Keratinocyte (primary cell): ENCODE data around the gene TNFSF10. TPM values are rescaled to one million over a fixed set of nuclear protein-coding genes. Genes with fewer than 3 reads are reported as not detected.

Experiments used
- DNase-seq: peaks from one replicate; pipeline ENCODE4 v3.0.0-alpha.2; 2011; ENCODE audit warnings: low read depth, missing footprints, low spot score
- FAIRE-seq: peaks from 2 replicates; lab custom pipeline; 2011; peaks lifted over from hg19 to GRCh38; lab: Jason Lieb, UNC
- H2AFZ ChIP-seq: 2 replicates; pipeline ENCODE4 v1.6.0; 2012; ENCODE audit warnings: low read length, control low read depth, inconsistent platforms; ENCODE audit not compliant: control insufficient read depth
- H3K27ac ChIP-seq: 2 replicates; pipeline ENCODE4 v1.5.1; 2011; ENCODE audit warnings: low read length; ENCODE audit not compliant: control insufficient read depth, insufficient read depth
- H3K27me3 ChIP-seq: 3 replicates; pipeline ENCODE4 v1.6.0; 2011; ENCODE audit warnings: low read length; ENCODE audit not compliant: control insufficient read depth, insufficient read depth; ENCODE audit errors: extremely low read depth
- H3K36me3 ChIP-seq, 2 experiments: 2 replicates in 1 of 2; 3 replicates in 1 of 2; pipeline ENCODE4 v1.5.1; 2011; ENCODE audit warnings: low read length in 2 of 2, mild to moderate bottlenecking in 1 of 2; ENCODE audit not compliant: control insufficient read depth in 2 of 2, insufficient read depth in 2 of 2; ENCODE audit errors: extremely low read depth in 1 of 2
- H3K4me1 ChIP-seq: 3 replicates; pipeline ENCODE4 v1.5.1; 2011; ENCODE audit warnings: low read length; ENCODE audit not compliant: control insufficient read depth, insufficient read depth; ENCODE audit errors: extremely low read depth
- H3K4me2 ChIP-seq: 3 replicates; pipeline ENCODE4 v1.6.0; 2011; ENCODE audit warnings: low read depth, low read length; ENCODE audit not compliant: control insufficient read depth, insufficient read depth; ENCODE audit errors: extremely low read depth
- H3K4me3 ChIP-seq, 3 experiments: fragments of 200-600 bp in 1 of 3; sonication (generic) in 1 of 3; 2 replicates in 2 of 3; 3 replicates in 1 of 3; pipeline ENCODE4 v1.5.1; 2011 to 2016; ENCODE audit warnings: low read length in 3 of 3, mild to moderate bottlenecking in 3 of 3, control low read depth in 2 of 3, inconsistent platforms in 1 of 3, low read depth in 1 of 3, mixed read lengths in 1 of 3, mixed run types in 1 of 3, moderate library complexity in 1 of 3; ENCODE audit not compliant: control insufficient read depth in 2 of 3, insufficient read depth in 2 of 3; ENCODE audit errors: extremely low read depth in 1 of 3
- H3K79me2 ChIP-seq: 2 replicates; pipeline ENCODE4 v1.6.0; 2012; ENCODE audit warnings: low read length; ENCODE audit not compliant: control insufficient read depth, insufficient read depth
- H3K9ac ChIP-seq: 3 replicates; pipeline ENCODE4 v1.6.0; 2011; ENCODE audit warnings: low read length; ENCODE audit not compliant: control insufficient read depth, insufficient read depth; ENCODE audit errors: extremely low read depth
- H3K9me1 ChIP-seq: 3 replicates; pipeline ENCODE4 v1.6.0; 2011; ENCODE audit warnings: low read length; ENCODE audit not compliant: control insufficient read depth, insufficient read depth; ENCODE audit errors: extremely low read depth
- H3K9me3 ChIP-seq: 2 replicates; pipeline ENCODE4 v1.5.1; 2012; ENCODE audit warnings: low read depth, low read length; ENCODE audit not compliant: control insufficient read depth
- H4K20me1 ChIP-seq: 3 replicates; pipeline ENCODE4 v1.6.0; 2011; ENCODE audit warnings: low read length; ENCODE audit not compliant: control insufficient read depth, insufficient read depth; ENCODE audit errors: extremely low read depth
- EZH2 ChIP-seq: IDR thresholded peaks from one replicate; pipeline ENCODE4 v1.6.1; 2012; ENCODE audit warnings: inconsistent platforms, mild to moderate bottlenecking, low read length, moderate library complexity
- dilution Hi-C: fragments of 300-500 bp; cut with MboI; formaldehyde crosslinking; loops from one replicate; pipeline ENCODE4 v1.7.0; 2020; ENCODE audit warnings: low sequenced_read_pairs; ENCODE audit not compliant: extremely low pct_ligation_motif_present
- polyA plus RNA-seq, 5 experiments: library from polyadenylated mRNA; depleted of rRNA in 3 of 5; stranded (reverse) in 3 of 5; stranded (forward) in 1 of 5; unstranded in 1 of 5; fragments of >200 nt; gene quantifications; 1 replicate in 1 of 5; 2 replicates in 3 of 5; 3 replicates in 1 of 5; pipeline versions ENCODE4 v1.2.1 to v1.2.3, GENCODE V29; 2011 to 2012; ENCODE audit warnings: missing spikeins in 2 of 5, low read depth in 1 of 5, low replicate concordance in 1 of 5
- TF ChIP-seq, protein P1 (sequence below), 3 experiments: IDR thresholded peaks in 1 of 3; conservative IDR thresholded peaks in 1 of 3; optimal IDR thresholded peaks in 1 of 3; 2 replicates in 2 of 3; 3 replicates in 1 of 3; pipeline versions ENCODE3 to v1.5.1; 2011; ENCODE audit warnings: low read length in 3 of 3, mild to moderate bottlenecking in 3 of 3, moderate library complexity in 2 of 3, control low read depth in 1 of 3, inconsistent platforms in 1 of 3; ENCODE audit not compliant: insufficient read depth in 2 of 3; ENCODE audit errors: extremely low read depth in 1 of 3

Gene TNFSF10
- polyA plus RNA-seq, 1 donor (not counting 4 experiments of a cell fraction or from before 2014, with no cell fraction given) = 21.7 TPM

DNA sequence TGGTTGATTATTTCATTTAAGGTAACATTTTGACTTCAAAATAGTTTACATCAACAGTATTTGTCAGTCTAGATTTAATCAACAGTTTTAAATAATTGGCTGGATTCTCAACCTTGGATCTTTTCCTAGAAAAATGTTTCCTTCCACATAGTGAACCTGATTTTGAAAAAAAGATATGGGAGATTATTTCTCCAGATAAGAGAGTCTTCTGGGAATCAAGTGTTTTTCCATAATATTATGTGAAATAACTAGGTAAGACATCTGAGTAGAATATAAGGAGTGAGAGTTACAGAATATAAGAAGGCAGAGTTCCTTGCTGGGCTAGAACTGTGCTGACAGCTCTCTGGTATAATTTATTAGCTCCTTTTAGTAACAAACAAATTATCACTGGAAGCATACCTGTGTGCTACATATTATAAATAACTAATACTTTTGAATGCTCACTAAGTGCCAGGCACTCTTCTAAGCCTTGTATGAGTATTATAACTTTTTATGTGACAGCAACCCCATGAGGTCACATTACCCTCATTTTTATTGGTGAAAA lies 18.8 kb upstream of the TNFSF10 start:
- Histone ChIP-seq H3K36me3 (no peaks in the 10 kb centered on the region), H3K27me3 (no peaks in the 10 kb centered on the region), H3K9me3 (no peaks in the 10 kb centered on the region), H3K79me2 (no peaks in the 10 kb centered on the region), H3K4me2 (no peak overlapping the region), H3K4me1 (peaks cover 25% of the 10 kb centered on the region), H3K27ac (peak overlapping the region; percentile 1), H2AFZ (no peak overlapping the region), H4K20me1 (no peaks in the 10 kb centered on the region), H3K9me1 (no peaks in the 10 kb centered on the region), H3K9ac (no peak overlapping the region), H3K4me3 (no peak overlapping the region)
- TF ChIP-seq, protein P1, sequence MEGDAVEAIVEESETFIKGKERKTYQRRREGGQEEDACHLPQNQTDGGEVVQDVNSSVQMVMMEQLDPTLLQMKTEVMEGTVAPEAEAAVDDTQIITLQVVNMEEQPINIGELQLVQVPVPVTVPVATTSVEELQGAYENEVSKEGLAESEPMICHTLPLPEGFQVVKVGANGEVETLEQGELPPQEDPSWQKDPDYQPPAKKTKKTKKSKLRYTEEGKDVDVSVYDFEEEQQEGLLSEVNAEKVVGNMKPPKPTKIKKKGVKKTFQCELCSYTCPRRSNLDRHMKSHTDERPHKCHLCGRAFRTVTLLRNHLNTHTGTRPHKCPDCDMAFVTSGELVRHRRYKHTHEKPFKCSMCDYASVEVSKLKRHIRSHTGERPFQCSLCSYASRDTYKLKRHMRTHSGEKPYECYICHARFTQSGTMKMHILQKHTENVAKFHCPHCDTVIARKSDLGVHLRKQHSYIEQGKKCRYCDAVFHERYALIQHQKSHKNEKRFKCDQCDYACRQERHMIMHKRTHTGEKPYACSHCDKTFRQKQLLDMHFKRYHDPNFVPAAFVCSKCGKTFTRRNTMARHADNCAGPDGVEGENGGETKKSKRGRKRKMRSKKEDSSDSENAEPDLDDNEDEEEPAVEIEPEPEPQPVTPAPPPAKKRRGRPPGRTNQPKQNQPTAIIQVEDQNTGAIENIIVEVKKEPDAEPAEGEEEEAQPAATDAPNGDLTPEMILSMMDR (optimal IDR thresholded peaks at IDR 0.05 in 1 of 3, IDR thresholded peaks at IDR 0.05 in 1 of 3, conservative IDR thresholded peaks at IDR 0.05 in 1 of 3; ENCODE audit: extremely low read depth in 1 of 3, insufficient read depth in 2 of 3, low read length in 3 of 3) = no peak
- dilution Hi-C loops = no loop called here
- no peak for FAIRE-seq
- DNase-seq = no peak

- Histone ChIP-seq H3K9me3 (no peaks in the 10 kb centered on the region), H3K36me3 (no peaks in the 10 kb centered on the region), H3K27ac (no peak overlapping the region), H3K4me3 (no peak overlapping the region), H3K9me1 (no peaks in the 10 kb centered on the region), H3K9ac (no peak overlapping the region), H2AFZ (no peak overlapping the region), H3K4me2 (no peak overlapping the region), H4K20me1 (no peaks in the 10 kb centered on the region), H3K4me1 (peaks cover 20% of the 10 kb centered on the region), H3K79me2 (no peaks in the 10 kb centered on the region), H3K27me3 (no peaks in the 10 kb centered on the region)
- DNase-seq = no peak
- no peak for FAIRE-seq
- TF ChIP-seq, protein P1 (optimal IDR thresholded peaks at IDR 0.05 in 1 of 3, IDR thresholded peaks at IDR 0.05 in 1 of 3, conservative IDR thresholded peaks at IDR 0.05 in 1 of 3; ENCODE audit: extremely low read depth in 1 of 3, insufficient read depth in 2 of 3, low read length in 3 of 3) = no peak
- TF ChIP-seq EZH2 = no peak
- dilution Hi-C loops = no loop called here
Observed at GRCh38 chr3:172540049-172540448, 16.8 kb upstream of the TNFSF10 start.
